Upper lobe of left lung (tissue), 6 donors: ENCODE measurements around the gene GNB3. TPM values are rescaled to one million over a fixed set of nuclear protein-coding genes. Genes with fewer than 3 reads are reported as not detected.

Source experiments
- ATAC-seq, 2 donors: fragments of 200-7000 bp; cut with Tn5 transposase; one replicate each; pipeline ENCODE4 v1.9.1; 2022; ENCODE audit warnings: mild to moderate bottlenecking in 2 of 2, moderate library complexity in 2 of 2; ENCODE audit not compliant: low FRiP score in 2 of 2
- DNase-seq, 2 donors: peaks; one replicate each; pipeline ENCODE4 v3.0.0-alpha.2; 2019 to 2020
- H3K27ac ChIP-seq, 4 donors: fragments of 200-600 bp; sonication (generic); one replicate each; pipeline ENCODE4 v1.5.1; 2016 to 2019
- H3K27me3 ChIP-seq, 4 donors: fragments of 200-600 bp; sonication (generic); one replicate each; pipeline ENCODE4 v1.5.1; 2017 to 2019
- H3K36me3 ChIP-seq, 4 donors: fragments of 200-600 bp; sonication (generic); one replicate each; pipeline ENCODE4 v1.5.1; 2016 to 2019
- H3K4me1 ChIP-seq, 4 donors: fragments of 200-600 bp; sonication (generic); one replicate each; pipeline ENCODE4 v1.5.1; 2018 to 2019
- H3K4me3 ChIP-seq, 4 donors: fragments of 200-600 bp; sonication (generic); one replicate each; pipeline ENCODE4 v1.5.1; 2017 to 2019; ENCODE audit warnings: mild to moderate bottlenecking in 2 of 4, moderate library complexity in 1 of 4
- H3K9me3 ChIP-seq, 4 donors: fragments of 200-600 bp; sonication (generic); one replicate each; pipeline ENCODE4 v1.5.1; 2018 to 2019
- CTCF ChIP-seq, 6 experiments: fragments of 450-650 bp in 4 of 6; fragments of 200-600 bp in 2 of 6; sonication (generic) in 2 of 6; IDR thresholded peaks; one replicate each; pipeline ENCODE4 v1.5.1; 2016 to 2019; ENCODE audit warnings: antibody characterized with exemption in 6 of 6
- EP300 ChIP-seq, 4 donors: sonication (generic); formaldehyde crosslinking; IDR thresholded peaks; one replicate each; pipeline ENCODE4 v1.5.1; 2017; ENCODE audit warnings: antibody characterized with exemption in 4 of 4, control low read depth in 2 of 4
- POLR2A ChIP-seq, 4 donors: fragments of 450-650 bp; IDR thresholded peaks; one replicate each; pipeline ENCODE4 v1.5.1; 2016 to 2017; ENCODE audit warnings: antibody characterized with exemption in 4 of 4, mild to moderate bottlenecking in 2 of 4
- POLR2AphosphoS5 ChIP-seq, 2 donors: sonication (generic); formaldehyde crosslinking; IDR thresholded peaks; one replicate each; pipeline ENCODE4 v1.5.1; 2017; ENCODE audit warnings: antibody characterized with exemption in 2 of 2
- WGBS, 2 donors: methylation state at CpG; one replicate each; pipeline ENCODE4 v1.1.5; 2017 to 2018; 5-methylcytosine and 5-hydroxymethylcytosine counted together
- total RNA-seq, 6 donors: library from RNA; depleted of rRNA in 4 of 6; stranded (reverse); fragments of >200 nt in 4 of 6; gene quantifications; one replicate each; pipeline versions ENCODE4 v1.1.0 to v1.2.1, GENCODE V29; 2016 to 2021
- donor health status: DM: no; HTN: no; CAD: no; lungs with moderate emphysema.
- donor health status: DM: no; HTN: yes; CAD: no; lungs with severe emphysema.

GNB3 gene
- total RNA-seq, 6 donors from 2014 or later: 0.44 to 1.4 (median 0.86) TPM; not detected in 1

- WGBS, 2 donors: 86 to 100% methylated on average over 6 to 16 of the region's 16 CpGs
- Histone ChIP-seq H3K4me3 (no peak overlapping the region), H3K9me3 (no peaks in the 10 kb centered on the region), H3K36me3 (peaks cover 0 to 27% (median 0%) of the 10 kb centered on the region in 4 donors), H3K27me3 (no peaks in the 10 kb centered on the region), H3K4me1 (peaks cover 0 to 5% (median 0%) of the 10 kb centered on the region in 4 donors), H3K27ac (no peak overlapping the region)
- ATAC-seq: no peak
- TF ChIP-seq POLR2A (IDR thresholded peaks at IDR 0.05) (no peak), CTCF (IDR thresholded peaks at IDR 0.05) (no peak), POLR2AphosphoS5 (IDR thresholded peaks at IDR 0.05) (no peak)
- no peak for DNase-seq
These were observed 3.9 kb upstream of the GNB3 start for GRCh38 chr12:6836851-6837250.

GRCh38 chr12:6837370-6838060, 3.2 kb upstream of the GNB3 start:
- Histone ChIP-seq H3K27me3 (no peaks in the 10 kb centered on the region), H3K4me1 (peaks cover 0 to 5% (median 0%) of the 10 kb centered on the region in 4 donors), H3K4me3 (no peak overlapping the region), H3K36me3 (peaks cover 0 to 27% (median 0%) of the 10 kb centered on the region in 4 donors), H3K27ac (no peak overlapping the region), H3K9me3 (no peaks in the 10 kb centered on the region)
- no peak for DNase-seq
- 93% methylated on average over 17 to 26 of the region's 26 CpGs for WGBS, 2 donors
- ATAC-seq: no peak
- TF ChIP-seq POLR2AphosphoS5 (IDR thresholded peaks at IDR 0.05) (no peak), EP300 (IDR thresholded peaks at IDR 0.05) (no peak), CTCF (IDR thresholded peaks at IDR 0.05) (no peak), POLR2A (IDR thresholded peaks at IDR 0.05) (no peak)

- no peak for ATAC-seq
- DNase-seq: peak in 1 of 2 donors; percentile 69
These were observed 1.9 kb upstream of the GNB3 start for GRCh38 chr12:6838854-6839253.

GRCh38 chr12:6839482-6840201, 1.1 kb upstream of the GNB3 start:
- Histone ChIP-seq H3K27ac (no peak overlapping the region), H3K27me3 (no peaks in the 10 kb centered on the region), H3K9me3 (no peaks in the 10 kb centered on the region), H3K4me3 (no peak overlapping the region), H3K4me1 (peaks cover 0 to 5% (median 0%) of the 10 kb centered on the region in 4 donors), H3K36me3 (peaks cover 0 to 17% (median 0%) of the 10 kb centered on the region in 4 donors)
- WGBS, 2 donors: 76 to 82% methylated on average over 8 to 10 of the region's 10 CpGs
- DNase-seq (peak in 1 of 2 donors; percentile 63), ATAC-seq (no peak)
- TF ChIP-seq EP300 (IDR thresholded peaks at IDR 0.05): no peak
- no peak for TF ChIP-seq CTCF (IDR thresholded peaks at IDR 0.05)
- no peak for TF ChIP-seq POLR2AphosphoS5 (IDR thresholded peaks at IDR 0.05)
- no peak for TF ChIP-seq POLR2A (IDR thresholded peaks at IDR 0.05)

More at GRCh38 chr12:6838854-6839253, 1.9 kb upstream of the GNB3 start:
- no peaks in the 10 kb centered on the region for H3K9me3 ChIP-seq
- no peak for TF ChIP-seq EP300 (IDR thresholded peaks at IDR 0.05)
- no peak for TF ChIP-seq CTCF (IDR thresholded peaks at IDR 0.05)
- TF ChIP-seq POLR2AphosphoS5 (IDR thresholded peaks at IDR 0.05): no peak
- H3K27me3 ChIP-seq: no peaks in the 10 kb centered on the region
- peaks cover 0 to 5% (median 0%) of the 10 kb centered on the region in 4 donors for H3K4me1 ChIP-seq
- no peak overlapping the region for H3K4me3 ChIP-seq
- 92 to 94% methylated on average over 11 to 16 of the region's 16 CpGs for WGBS, 2 donors
- H3K27ac ChIP-seq: no peak overlapping the region
- H3K36me3 ChIP-seq: peaks cover 0 to 20% (median 0%) of the 10 kb centered on the region in 4 donors
